ENCODE results near the gene P3R3URF.

Gene P3R3URF

GRCh38 chr1:46131712-46132528, 44.4 kb downstream of the P3R3URF start:
- no peak for DNase-seq (ENCODE audit: low spot score)

GRCh38 chr1:46131093-46131492, 45.2 kb downstream of the P3R3URF start:
- no peak for DNase-seq (ENCODE audit: low spot score)

- DNase-seq (ENCODE audit: low spot score): no peak
Observed at GRCh38 chr1:46130606-46131005, 45.7 kb downstream of the P3R3URF start.

- no peak for DNase-seq (ENCODE audit: low spot score)
Observed at GRCh38 chr1:46130121-46130520, 46.2 kb downstream of the P3R3URF start.

- no peak for DNase-seq (ENCODE audit: low spot score)
Observed at GRCh38 chr1:46128344-46128743, 47.9 kb downstream of the P3R3URF start.

All from activated CD4-positive, alpha-beta T cell treated with anti-CD3 and anti-CD28 coated beads, Interleukin-2, Interleukin-4, amounts not matched to agents 100 ng/mL and 50 ng/mL, durations not matched to agents 16 hours and 8 hours (primary cell).